ENCODE measurements around the gene CHRM5. TPM values are rescaled to one million over a fixed set of nuclear protein-coding genes. Genes with fewer than 3 reads are reported as not detected.

Gene CHRM5
- total and polyA plus RNA-seq, 4 experiments from 2014 or later, result 0.06 TPM; not detected in 3

DNA sequence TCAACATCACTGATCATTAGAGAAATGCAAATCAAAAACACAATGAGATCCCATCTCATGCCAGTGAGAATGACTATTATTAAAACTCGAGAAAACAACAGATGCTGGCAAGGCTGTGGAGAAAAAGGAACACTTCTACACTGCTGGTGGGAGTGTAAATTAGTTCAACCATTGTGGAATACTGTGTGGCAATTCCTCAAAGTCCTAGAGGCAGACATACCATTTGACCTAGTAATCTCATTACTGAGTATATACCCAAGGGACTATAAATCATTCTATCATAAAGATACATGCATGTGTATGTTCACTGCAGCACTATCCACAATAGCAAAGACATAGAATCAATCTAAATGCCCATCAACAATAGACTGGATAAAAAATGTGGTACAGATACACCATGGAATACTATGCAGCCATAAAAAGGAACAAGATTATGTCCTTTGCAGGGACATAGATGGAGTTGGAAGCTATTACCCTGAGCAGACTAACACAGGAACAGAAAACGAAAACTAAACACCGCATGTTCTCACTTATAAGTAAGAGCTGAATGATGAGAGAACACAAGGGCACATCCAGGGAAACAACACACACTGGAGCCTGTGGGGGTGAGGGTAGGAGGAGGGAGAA is 85.9 kb downstream of the CHRM5 start:
- H3K36me3 ChIP-seq (ENCODE audit: insufficient read depth, low read length), result no peaks in the 10 kb centered on the region
- ChIA-PET POLR2A (ENCODE audit: partially characterized antibody) (no interaction called here), CTCF (ENCODE audit: partially characterized antibody) (no interaction called here)
- no peaks in the 10 kb centered on the region for H3K4me1 ChIP-seq (ENCODE audit: insufficient read depth, low read length)
- H3K4me3 ChIP-seq (ENCODE audit: low read length in 2 of 2), result no peak overlapping the region
- intact Hi-C loops (cut with micrococcal nuclease), result no loop called here
- Mint-ChIP-seq H3K9me3 (peaks cover 2 to 29% (median 22%) of the 10 kb centered on the region in 8 donors), H3K27ac (no peak overlapping the region), H3K27me3 (peaks cover 0 to 6% of the 10 kb centered on the region in 2 donors), H3K4me3 (no peak overlapping the region), H3K4me1 (no peaks in the 10 kb centered on the region), H3K36me3 (peaks cover 14 to 19% of the 10 kb centered on the region in 2 donors)
- DNase-seq, result no peak
- H3K27ac ChIP-seq (ENCODE audit: low read depth, low read length), result no peak overlapping the region
- H3K27me3 ChIP-seq (ENCODE audit: insufficient read depth, low read length), result no peaks in the 10 kb centered on the region
- no peaks in the 10 kb centered on the region for H3K9me3 ChIP-seq (ENCODE audit: control insufficient read depth in 1 of 2, low read length in 2 of 2)

- H3K9me3 ChIP-seq (ENCODE audit: control insufficient read depth in 1 of 2, low read length in 2 of 2), result no peaks in the 10 kb centered on the region
- no peak for DNase-seq
- Mint-ChIP-seq H3K27me3 (peaks cover 0 to 4% of the 10 kb centered on the region in 2 donors), H3K36me3 (peaks cover 4 to 9% of the 10 kb centered on the region in 2 donors), H3K4me3 (no peak overlapping the region), H3K27ac (no peak overlapping the region), H3K4me1 (no peaks in the 10 kb centered on the region), H3K9me3 (peaks cover 2 to 14% (median 8%) of the 10 kb centered on the region in 8 donors)
- H3K4me3 ChIP-seq (ENCODE audit: low read length in 2 of 2), result no peak overlapping the region
- CTCF ChIA-PET (ENCODE audit: partially characterized antibody), result interaction anchor here (1.3 to 10.8 kb wide), 2 partner anchors 10 to 155 kb away, joined by 3 to 118 read pairs; partner anchors contain the start of gene KATNBL1
- H3K27ac ChIP-seq (ENCODE audit: low read depth, low read length), result no peak overlapping the region
- intact Hi-C loops (cut with micrococcal nuclease), result no loop called here
- POLR2A ChIA-PET (ENCODE audit: partially characterized antibody), result no interaction called here
- no peaks in the 10 kb centered on the region for H3K4me1 ChIP-seq (ENCODE audit: insufficient read depth, low read length)
- no peaks in the 10 kb centered on the region for H3K36me3 ChIP-seq (ENCODE audit: insufficient read depth, low read length)
- no peaks in the 10 kb centered on the region for H3K27me3 ChIP-seq (ENCODE audit: insufficient read depth, low read length)
Observed at GRCh38 chr15:34055868-34056595, 87.7 kb downstream of the CHRM5 start.

GRCh38 chr15:34056911-34057310 is 88.6 kb downstream of the CHRM5 start:
- H3K9me3 ChIP-seq (ENCODE audit: control insufficient read depth in 1 of 2, low read length in 2 of 2), result no peaks in the 10 kb centered on the region
- H3K27ac ChIP-seq (ENCODE audit: low read depth, low read length), result no peak overlapping the region
- CTCF ChIA-PET (ENCODE audit: partially characterized antibody), result interaction anchor here (1.3 to 10.8 kb wide), 2 partner anchors 9 to 154 kb away, joined by 3 to 118 read pairs; partner anchors contain the start of gene KATNBL1
- H3K4me3 ChIP-seq (ENCODE audit: low read length in 2 of 2), result no peak overlapping the region
- no peaks in the 10 kb centered on the region for H3K27me3 ChIP-seq (ENCODE audit: insufficient read depth, low read length)
- no peak for DNase-seq
- Mint-ChIP-seq H3K27ac (no peak overlapping the region), H3K4me3 (no peak overlapping the region), H3K9me3 (peaks cover 0 to 5% (median under 1%) of the 10 kb centered on the region in 8 donors), H3K36me3 (peaks cover 0 to 6% of the 10 kb centered on the region in 2 donors), H3K4me1 (peaks cover 0 to 2% (median 1%) of the 10 kb centered on the region in 4 donors), H3K27me3 (no peaks in the 10 kb centered on the region)
- POLR2A ChIA-PET (ENCODE audit: partially characterized antibody), result no interaction called here
- H3K36me3 ChIP-seq (ENCODE audit: insufficient read depth, low read length), result no peaks in the 10 kb centered on the region
- intact Hi-C loops (cut with micrococcal nuclease), result no loop called here
- H3K4me1 ChIP-seq (ENCODE audit: insufficient read depth, low read length), result no peaks in the 10 kb centered on the region

DNA sequence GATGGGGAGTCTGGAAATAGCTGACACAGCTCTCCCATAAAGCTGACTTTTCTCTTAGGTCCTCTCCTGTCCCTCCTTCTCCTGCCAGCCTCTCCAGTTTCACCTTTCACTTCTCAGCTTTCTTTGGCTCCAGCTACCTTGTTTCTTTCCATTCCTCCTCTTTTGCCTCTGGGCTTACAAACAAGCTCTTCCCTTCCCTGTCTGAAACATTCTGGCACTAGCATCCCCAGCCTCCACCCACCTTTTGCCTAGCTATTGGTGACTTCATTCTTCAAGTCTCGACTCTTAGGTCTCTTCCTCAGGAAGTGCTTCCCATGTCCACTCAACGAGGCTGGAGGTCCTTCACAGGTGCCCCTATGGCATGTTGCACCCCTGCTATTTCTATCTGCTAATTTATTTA is 91.2 kb downstream of the CHRM5 start:
- Mint-ChIP-seq H3K27ac (peak overlapping the region in 1 of 7 donors; percentile 43), H3K4me1 (peaks cover under 1 to 5% (median 3%) of the 10 kb centered on the region in 4 donors), H3K4me3 (no peak overlapping the region), H3K27me3 (no peaks in the 10 kb centered on the region), H3K9me3 (no peaks in the 10 kb centered on the region), H3K36me3 (no peaks in the 10 kb centered on the region)
- intact Hi-C loops (cut with micrococcal nuclease), result no loop called here
- Histone ChIP-seq H3K27me3 (ENCODE audit: insufficient read depth, low read length) (no peaks in the 10 kb centered on the region), H3K36me3 (ENCODE audit: insufficient read depth, low read length) (no peaks in the 10 kb centered on the region), H3K9me3 (ENCODE audit: control insufficient read depth in 1 of 2, low read length in 2 of 2) (no peaks in the 10 kb centered on the region), H3K4me1 (ENCODE audit: insufficient read depth, low read length) (no peaks in the 10 kb centered on the region), H3K27ac (ENCODE audit: low read depth, low read length) (no peak overlapping the region), H3K4me3 (ENCODE audit: low read length in 2 of 2) (no peak overlapping the region)
- DNase-seq, result no peak
- CTCF ChIA-PET (ENCODE audit: partially characterized antibody), result interaction anchor here (0.8 to 10.8 kb wide), 4 partner anchors 14 to 528 kb away, joined by 3 to 118 read pairs (median 4); partner anchors contain the start of gene KATNBL1
- POLR2A ChIA-PET (ENCODE audit: partially characterized antibody), result interaction anchor here (1.2 kb wide), 1 partner anchor 20 kb away, joined by 3 read pairs; the partner anchor contains the start of gene AVEN

DNA sequence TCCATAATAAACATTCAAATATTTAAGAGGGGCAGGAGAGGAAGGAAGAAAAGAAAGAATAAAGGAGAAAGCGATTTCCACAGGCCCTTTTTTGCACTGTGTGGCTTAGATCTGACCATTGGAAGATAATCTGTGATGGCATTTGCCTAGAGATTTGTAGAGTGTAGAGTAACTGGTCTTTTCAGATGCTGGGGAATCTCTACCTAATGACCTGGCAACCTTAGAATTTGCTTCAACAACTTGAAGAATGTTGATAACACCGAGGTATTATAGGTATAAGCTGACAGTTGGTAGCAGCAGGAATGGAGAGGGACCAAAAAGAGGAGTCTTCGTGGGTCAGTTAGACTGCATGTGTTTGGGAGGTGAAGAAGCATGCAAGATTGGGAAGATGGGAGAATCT is 91.6 kb downstream of the CHRM5 start:
- Histone ChIP-seq H3K4me1 (ENCODE audit: insufficient read depth, low read length) (no peaks in the 10 kb centered on the region), H3K27ac (ENCODE audit: low read depth, low read length) (no peak overlapping the region), H3K9me3 (ENCODE audit: control insufficient read depth in 1 of 2, low read length in 2 of 2) (no peaks in the 10 kb centered on the region), H3K27me3 (ENCODE audit: insufficient read depth, low read length) (no peaks in the 10 kb centered on the region), H3K36me3 (ENCODE audit: insufficient read depth, low read length) (no peaks in the 10 kb centered on the region), H3K4me3 (ENCODE audit: low read length in 2 of 2) (no peak overlapping the region)
- ChIA-PET CTCF (ENCODE audit: partially characterized antibody) (interaction anchor here (0.7 to 10.8 kb wide), 5 partner anchors 14 to 528 kb away, joined by 3 to 118 read pairs (median 4); partner anchors contain the start of gene KATNBL1), POLR2A (ENCODE audit: partially characterized antibody) (interaction anchor here (1.2 kb wide), 1 partner anchor 21 kb away, joined by 3 read pairs; the partner anchor contains the start of gene AVEN)
- no peak overlapping the region for H3K4me3 Mint-ChIP-seq
- H3K4me1 Mint-ChIP-seq, result peaks cover 3 to 9% (median 5%) of the 10 kb centered on the region in 4 donors
- H3K36me3 Mint-ChIP-seq, result no peaks in the 10 kb centered on the region
- intact Hi-C loops (cut with micrococcal nuclease), result no loop called here
- DNase-seq, result no peak
- H3K27ac Mint-ChIP-seq, result no peak overlapping the region
- no peaks in the 10 kb centered on the region for H3K27me3 Mint-ChIP-seq
- no peaks in the 10 kb centered on the region for H3K9me3 Mint-ChIP-seq

DNA sequence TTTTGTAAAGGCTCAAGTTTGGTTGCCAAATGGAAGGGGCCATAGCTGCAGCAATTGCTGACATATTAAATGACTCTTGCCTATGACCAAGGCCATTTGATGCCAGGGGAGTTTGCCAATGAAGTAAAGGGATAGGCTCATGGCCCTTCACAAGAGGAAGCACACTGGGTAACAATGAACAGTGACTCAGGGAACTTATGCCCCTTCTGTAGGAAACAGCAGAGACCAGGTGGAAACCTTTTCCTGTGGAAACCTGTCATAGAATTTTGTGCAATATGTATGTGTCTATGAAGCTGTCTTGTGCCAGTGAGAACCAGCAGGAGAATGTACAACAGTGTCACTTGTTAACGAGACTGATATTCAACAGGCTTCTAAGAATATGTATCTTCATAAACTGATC is 96.1 kb downstream of the CHRM5 start:
- Mint-ChIP-seq H3K4me1 (peaks cover 3 to 9% (median 5%) of the 10 kb centered on the region in 4 donors), H3K27ac (peak overlapping the region in 2 of 7 donors; percentile 1 to 68), H3K4me3 (no peak overlapping the region), H3K36me3 (no peaks in the 10 kb centered on the region), H3K27me3 (no peaks in the 10 kb centered on the region), H3K9me3 (no peaks in the 10 kb centered on the region)
- H3K9me3 ChIP-seq (ENCODE audit: control insufficient read depth in 1 of 2, low read length in 2 of 2), result no peaks in the 10 kb centered on the region
- H3K4me3 ChIP-seq (ENCODE audit: low read length in 2 of 2), result no peak overlapping the region
- ChIA-PET CTCF (ENCODE audit: partially characterized antibody) (interaction anchor here (1.1 to 10.8 kb wide), 4 partner anchors 15 to 523 kb away, joined by 3 to 118 read pairs (median 9); partner anchors contain the start of gene KATNBL1), POLR2A (ENCODE audit: partially characterized antibody) (no interaction called here)
- intact Hi-C loops (cut with micrococcal nuclease), result no loop called here
- no peak for DNase-seq
- no peaks in the 10 kb centered on the region for H3K27me3 ChIP-seq (ENCODE audit: insufficient read depth, low read length)
- H3K4me1 ChIP-seq (ENCODE audit: insufficient read depth, low read length), result no peaks in the 10 kb centered on the region
- no peak overlapping the region for H3K27ac ChIP-seq (ENCODE audit: low read depth, low read length)
- H3K36me3 ChIP-seq (ENCODE audit: insufficient read depth, low read length), result no peaks in the 10 kb centered on the region

GRCh38 chr15:34065261-34065660 is 97.0 kb downstream of the CHRM5 start:
- Mint-ChIP-seq H3K9me3 (no peaks in the 10 kb centered on the region), H3K36me3 (no peaks in the 10 kb centered on the region), H3K27ac (peak overlapping the region in 3 of 7 donors; percentile 2 to 80 (median 73)), H3K27me3 (no peaks in the 10 kb centered on the region), H3K4me3 (no peak overlapping the region), H3K4me1 (peaks cover 3 to 9% (median 5%) of the 10 kb centered on the region in 4 donors)
- Histone ChIP-seq H3K4me3 (ENCODE audit: low read length in 2 of 2) (no peak overlapping the region), H3K4me1 (ENCODE audit: insufficient read depth, low read length) (no peaks in the 10 kb centered on the region), H3K27me3 (ENCODE audit: insufficient read depth, low read length) (no peaks in the 10 kb centered on the region), H3K27ac (ENCODE audit: low read depth, low read length) (no peak overlapping the region), H3K9me3 (ENCODE audit: control insufficient read depth in 1 of 2, low read length in 2 of 2) (no peaks in the 10 kb centered on the region), H3K36me3 (ENCODE audit: insufficient read depth, low read length) (no peaks in the 10 kb centered on the region)
- no peak for DNase-seq
- intact Hi-C loops (cut with micrococcal nuclease), result no loop called here
- CTCF ChIA-PET (ENCODE audit: partially characterized antibody), result interaction anchor here (1.1 to 10.8 kb wide), 3 partner anchors 8 to 145 kb away, joined by 3 to 118 read pairs (median 3); partner anchors contain the start of gene KATNBL1
- POLR2A ChIA-PET (ENCODE audit: partially characterized antibody), result no interaction called here

Data from CD4-positive, alpha-beta memory T cell (primary cell).